ENCODE results near the gene SETD2. TPM values are rescaled to one million over a fixed set of nuclear protein-coding genes. Genes with fewer than 3 reads are reported as not detected.

SETD2 gene
- total and polyA plus RNA-seq, 4 donors = 7.6 to 37.6 (median 19.0) TPM

DNA sequence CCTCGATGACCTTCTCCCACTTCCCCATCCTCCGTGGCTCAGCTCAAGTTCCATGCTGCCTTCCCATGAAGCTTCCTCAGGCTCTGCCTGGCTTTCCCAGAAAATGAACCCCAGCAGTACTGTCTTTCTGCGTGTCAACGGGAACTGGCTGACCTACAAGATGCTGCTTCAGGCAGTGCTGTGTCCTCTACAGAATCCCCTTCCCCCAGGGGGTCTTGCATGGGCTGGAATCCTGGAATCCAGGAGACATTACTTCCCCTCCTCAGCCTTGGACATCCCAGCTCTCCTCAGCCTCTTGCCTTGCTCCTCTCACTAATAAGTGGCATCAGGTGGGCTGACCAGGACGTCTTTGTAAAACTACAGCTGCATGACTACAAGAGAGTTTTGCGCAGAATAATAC is 192.8 kb downstream of the SETD2 start:
- no peaks in the 10 kb centered on the region for H3K9me3 ChIP-seq (ENCODE audit: control insufficient read depth in 4 of 4, low read length in 3 of 4)
- no peaks in the 10 kb centered on the region for H3K27me3 ChIP-seq (ENCODE audit: control insufficient read depth in 4 of 4, insufficient read depth in 4 of 4, low read length in 3 of 4)
- DNase-seq (ENCODE audit: low spot score) = no peak
- 35% methylated on average over 6 of the region's 6 CpGs for WGBS
- H3K36me3 ChIP-seq (ENCODE audit: control insufficient read depth in 4 of 4, insufficient read depth in 3 of 4, low read depth in 1 of 4, low read length in 3 of 4) = peaks cover 0 to 4% (median 1%) of the 10 kb centered on the region in 4 donors
- H3K9ac ChIP-seq (ENCODE audit: low read depth in 1 of 2, low read length in 2 of 2) = no peak overlapping the region
- TF ChIP-seq, protein P1, sequence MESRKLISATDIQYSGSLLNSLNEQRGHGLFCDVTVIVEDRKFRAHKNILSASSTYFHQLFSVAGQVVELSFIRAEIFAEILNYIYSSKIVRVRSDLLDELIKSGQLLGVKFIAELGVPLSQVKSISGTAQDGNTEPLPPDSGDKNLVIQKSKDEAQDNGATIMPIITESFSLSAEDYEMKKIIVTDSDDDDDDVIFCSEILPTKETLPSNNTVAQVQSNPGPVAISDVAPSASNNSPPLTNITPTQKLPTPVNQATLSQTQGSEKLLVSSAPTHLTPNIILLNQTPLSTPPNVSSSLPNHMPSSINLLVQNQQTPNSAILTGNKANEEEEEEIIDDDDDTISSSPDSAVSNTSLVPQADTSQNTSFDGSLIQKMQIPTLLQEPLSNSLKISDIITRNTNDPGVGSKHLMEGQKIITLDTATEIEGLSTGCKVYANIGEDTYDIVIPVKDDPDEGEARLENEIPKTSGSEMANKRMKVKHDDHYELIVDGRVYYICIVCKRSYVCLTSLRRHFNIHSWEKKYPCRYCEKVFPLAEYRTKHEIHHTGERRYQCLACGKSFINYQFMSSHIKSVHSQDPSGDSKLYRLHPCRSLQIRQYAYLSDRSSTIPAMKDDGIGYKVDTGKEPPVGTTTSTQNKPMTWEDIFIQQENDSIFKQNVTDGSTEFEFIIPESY (IDR thresholded peaks at IDR 0.05) = no peak
- TF ChIP-seq JUND (IDR thresholded peaks at IDR 0.05) = no peak
- TF ChIP-seq, protein P2, sequence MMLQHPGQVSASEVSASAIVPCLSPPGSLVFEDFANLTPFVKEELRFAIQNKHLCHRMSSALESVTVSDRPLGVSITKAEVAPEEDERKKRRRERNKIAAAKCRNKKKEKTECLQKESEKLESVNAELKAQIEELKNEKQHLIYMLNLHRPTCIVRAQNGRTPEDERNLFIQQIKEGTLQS (IDR thresholded peaks at IDR 0.05) = no peak
- no peak for TF ChIP-seq YY1 (IDR thresholded peaks at IDR 0.05)
- TF ChIP-seq FOXA2 (IDR thresholded peaks at IDR 0.05) = no peak
- TF ChIP-seq, protein P3, sequence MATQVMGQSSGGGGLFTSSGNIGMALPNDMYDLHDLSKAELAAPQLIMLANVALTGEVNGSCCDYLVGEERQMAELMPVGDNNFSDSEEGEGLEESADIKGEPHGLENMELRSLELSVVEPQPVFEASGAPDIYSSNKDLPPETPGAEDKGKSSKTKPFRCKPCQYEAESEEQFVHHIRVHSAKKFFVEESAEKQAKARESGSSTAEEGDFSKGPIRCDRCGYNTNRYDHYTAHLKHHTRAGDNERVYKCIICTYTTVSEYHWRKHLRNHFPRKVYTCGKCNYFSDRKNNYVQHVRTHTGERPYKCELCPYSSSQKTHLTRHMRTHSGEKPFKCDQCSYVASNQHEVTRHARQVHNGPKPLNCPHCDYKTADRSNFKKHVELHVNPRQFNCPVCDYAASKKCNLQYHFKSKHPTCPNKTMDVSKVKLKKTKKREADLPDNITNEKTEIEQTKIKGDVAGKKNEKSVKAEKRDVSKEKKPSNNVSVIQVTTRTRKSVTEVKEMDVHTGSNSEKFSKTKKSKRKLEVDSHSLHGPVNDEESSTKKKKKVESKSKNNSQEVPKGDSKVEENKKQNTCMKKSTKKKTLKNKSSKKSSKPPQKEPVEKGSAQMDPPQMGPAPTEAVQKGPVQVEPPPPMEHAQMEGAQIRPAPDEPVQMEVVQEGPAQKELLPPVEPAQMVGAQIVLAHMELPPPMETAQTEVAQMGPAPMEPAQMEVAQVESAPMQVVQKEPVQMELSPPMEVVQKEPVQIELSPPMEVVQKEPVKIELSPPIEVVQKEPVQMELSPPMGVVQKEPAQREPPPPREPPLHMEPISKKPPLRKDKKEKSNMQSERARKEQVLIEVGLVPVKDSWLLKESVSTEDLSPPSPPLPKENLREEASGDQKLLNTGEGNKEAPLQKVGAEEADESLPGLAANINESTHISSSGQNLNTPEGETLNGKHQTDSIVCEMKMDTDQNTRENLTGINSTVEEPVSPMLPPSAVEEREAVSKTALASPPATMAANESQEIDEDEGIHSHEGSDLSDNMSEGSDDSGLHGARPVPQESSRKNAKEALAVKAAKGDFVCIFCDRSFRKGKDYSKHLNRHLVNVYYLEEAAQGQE (IDR thresholded peaks at IDR 0.05) = no peak
- no peak for TF ChIP-seq GABPA (IDR thresholded peaks at IDR 0.05 in 1 of 2, conservative IDR thresholded peaks at IDR 0.05 in 1 of 2)
- TF ChIP-seq SP1 (IDR thresholded peaks at IDR 0.05) = no peak
- no peak for TF ChIP-seq RXRA (IDR thresholded peaks at IDR 0.05)
- H3K4me3 ChIP-seq (ENCODE audit: low read depth in 1 of 3, low read length in 3 of 3) = peak overlapping the region in 1 of 3 donors; percentile 8
- H3K27ac ChIP-seq (ENCODE audit: low read depth in 1 of 2, low read length in 2 of 2) = peak overlapping the region; percentile 47 to 70
- H3K4me1 ChIP-seq (ENCODE audit: control insufficient read depth in 4 of 4, insufficient read depth in 4 of 4, low read length in 3 of 4) = peaks cover 36 to 82% (median 67%) of the 10 kb centered on the region in 4 donors

DNA sequence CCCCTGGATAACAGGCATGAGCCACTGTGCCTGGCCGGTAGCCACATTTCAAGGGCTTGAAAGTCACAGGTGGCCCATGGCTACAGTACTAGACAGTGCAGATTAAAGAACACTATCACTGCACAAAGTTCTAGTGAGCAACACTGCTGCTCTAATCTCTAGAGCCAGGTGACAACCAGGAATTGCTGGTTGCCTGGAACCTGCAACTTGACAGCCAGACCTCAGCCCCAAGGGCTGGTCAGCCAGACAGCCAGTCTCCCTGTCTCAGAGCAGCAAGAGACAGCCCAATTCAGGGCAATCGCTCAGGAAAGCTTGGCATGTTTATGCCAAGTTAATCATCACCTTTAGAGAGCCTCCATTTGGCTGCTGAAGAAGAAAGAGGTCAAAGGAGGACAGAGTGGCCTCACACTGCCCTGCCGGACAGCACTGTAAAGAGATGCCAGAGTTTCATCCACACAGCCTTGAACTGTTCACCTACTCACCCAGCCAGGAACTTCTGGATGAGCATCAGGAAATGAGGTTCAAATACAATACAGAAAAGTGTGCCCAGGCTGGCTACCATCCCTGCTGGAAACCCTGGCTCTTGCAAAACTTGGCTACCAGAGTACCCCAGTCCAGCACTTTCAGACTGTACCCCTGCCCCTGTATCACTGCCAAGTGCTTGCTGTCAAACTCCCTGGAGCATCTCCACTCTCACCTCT is 193.4 kb downstream of the SETD2 start:
- no peak overlapping the region for H3K9ac ChIP-seq (ENCODE audit: low read depth in 1 of 2, low read length in 2 of 2)
- peak overlapping the region; percentile 70 to 80 for H3K27ac ChIP-seq (ENCODE audit: low read depth in 1 of 2, low read length in 2 of 2)
- H3K9me3 ChIP-seq (ENCODE audit: control insufficient read depth in 4 of 4, low read length in 3 of 4) = no peaks in the 10 kb centered on the region
- DNase-seq (ENCODE audit: low spot score) = no peak
- H3K4me3 ChIP-seq (ENCODE audit: low read depth in 1 of 3, low read length in 3 of 3) = peak overlapping the region in 1 of 3 donors; percentile 8
- peaks cover 39 to 85% (median 73%) of the 10 kb centered on the region in 4 donors for H3K4me1 ChIP-seq (ENCODE audit: control insufficient read depth in 4 of 4, insufficient read depth in 4 of 4, low read length in 3 of 4)
- peaks cover 0 to 4% (median 1%) of the 10 kb centered on the region in 4 donors for H3K36me3 ChIP-seq (ENCODE audit: control insufficient read depth in 4 of 4, insufficient read depth in 3 of 4, low read depth in 1 of 4, low read length in 3 of 4)
- H3K27me3 ChIP-seq (ENCODE audit: control insufficient read depth in 4 of 4, insufficient read depth in 4 of 4, low read length in 3 of 4) = no peaks in the 10 kb centered on the region
- WGBS = 13% methylated on average over 3 of the region's 3 CpGs
- peak in 1 of 2 donors; percentile 50 for TF ChIP-seq GABPA (IDR thresholded peaks at IDR 0.05 in 1 of 2, conservative IDR thresholded peaks at IDR 0.05 in 1 of 2)
- peak; percentile 56 to 68 for TF ChIP-seq RAD21 (IDR thresholded peaks at IDR 0.05)
- TF ChIP-seq, protein P4, sequence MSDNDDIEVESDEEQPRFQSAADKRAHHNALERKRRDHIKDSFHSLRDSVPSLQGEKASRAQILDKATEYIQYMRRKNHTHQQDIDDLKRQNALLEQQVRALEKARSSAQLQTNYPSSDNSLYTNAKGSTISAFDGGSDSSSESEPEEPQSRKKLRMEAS (IDR thresholded peaks at IDR 0.05) = peak; percentile 94
- TF ChIP-seq HNF4A (conservative IDR thresholded peaks at IDR 0.05) = peak; percentile 91 to 98
- TF ChIP-seq RXRA (IDR thresholded peaks at IDR 0.05) = peak; percentile 100
- peak; percentile 97 for TF ChIP-seq NR2F2 (IDR thresholded peaks at IDR 0.05)
- TF ChIP-seq, protein P2 (IDR thresholded peaks at IDR 0.05) = peak; percentile 71
- no peak for TF ChIP-seq FOXA1 (IDR thresholded peaks at IDR 0.05)
- peak; percentile 71 to 83 for TF ChIP-seq EGR1 (IDR thresholded peaks at IDR 0.05; ENCODE audit: low read depth in 2 of 2)
- TF ChIP-seq, protein P1 (IDR thresholded peaks at IDR 0.05) = peak; percentile 83
- TF ChIP-seq, protein P5, sequence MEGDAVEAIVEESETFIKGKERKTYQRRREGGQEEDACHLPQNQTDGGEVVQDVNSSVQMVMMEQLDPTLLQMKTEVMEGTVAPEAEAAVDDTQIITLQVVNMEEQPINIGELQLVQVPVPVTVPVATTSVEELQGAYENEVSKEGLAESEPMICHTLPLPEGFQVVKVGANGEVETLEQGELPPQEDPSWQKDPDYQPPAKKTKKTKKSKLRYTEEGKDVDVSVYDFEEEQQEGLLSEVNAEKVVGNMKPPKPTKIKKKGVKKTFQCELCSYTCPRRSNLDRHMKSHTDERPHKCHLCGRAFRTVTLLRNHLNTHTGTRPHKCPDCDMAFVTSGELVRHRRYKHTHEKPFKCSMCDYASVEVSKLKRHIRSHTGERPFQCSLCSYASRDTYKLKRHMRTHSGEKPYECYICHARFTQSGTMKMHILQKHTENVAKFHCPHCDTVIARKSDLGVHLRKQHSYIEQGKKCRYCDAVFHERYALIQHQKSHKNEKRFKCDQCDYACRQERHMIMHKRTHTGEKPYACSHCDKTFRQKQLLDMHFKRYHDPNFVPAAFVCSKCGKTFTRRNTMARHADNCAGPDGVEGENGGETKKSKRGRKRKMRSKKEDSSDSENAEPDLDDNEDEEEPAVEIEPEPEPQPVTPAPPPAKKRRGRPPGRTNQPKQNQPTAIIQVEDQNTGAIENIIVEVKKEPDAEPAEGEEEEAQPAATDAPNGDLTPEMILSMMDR (IDR thresholded peaks at IDR 0.05; ENCODE audit: low read depth, low read length, missing input control) = no peak
- peak; percentile 84 to 85 for TF ChIP-seq JUND (IDR thresholded peaks at IDR 0.05)
- TF ChIP-seq YY1 (IDR thresholded peaks at IDR 0.05) = peak; percentile 92
- TF ChIP-seq TAF1 (conservative IDR thresholded peaks at IDR 0.05) = peak; percentile 50
- TF ChIP-seq SP1 (IDR thresholded peaks at IDR 0.05) = peak; percentile 99
- peak; percentile 79 for TF ChIP-seq FOXA2 (IDR thresholded peaks at IDR 0.05)
